ENCODE results near the gene NOL12.
"Not testable (repeated sequence)": the region's sequence is repeated elsewhere in the genome, so short reads cannot be mapped to it uniquely, and the experiment has no call there.

The NOL12 gene

GRCh38 chr22:37716708-37717107 is 30.6 kb downstream of the NOL12 start:
- no peak for DNase-seq

GRCh38 chr22:37717235-37717634 is 31.1 kb downstream of the NOL12 start:
- not testable (repeated sequence) for DNase-seq

GRCh38 chr22:37717746-37718305 is 31.7 kb downstream of the NOL12 start:
- DNase-seq = not testable (repeated sequence)

GRCh38 chr22:37725551-37726240 is 39.6 kb downstream of the NOL12 start:
- no peak for DNase-seq

GRCh38 chr22:37726241-37726887 is 40.2 kb downstream of the NOL12 start:
- no peak for DNase-seq

GRCh38 chr22:37728620-37729019 is 42.5 kb downstream of the NOL12 start:
- no peak for DNase-seq

- peak; percentile 33 for DNase-seq
These were observed 45.8 kb downstream of the NOL12 start for GRCh38 chr22:37731804-37732471.

GRCh38 chr22:37732699-37733607 is 46.8 kb downstream of the NOL12 start:
- DNase-seq = no peak

GRCh38 chr22:37733625-37734401 is 47.7 kb downstream of the NOL12 start:
- DNase-seq = no peak

GRCh38 chr22:37734402-37734700 is 48.2 kb downstream of the NOL12 start:
- no peak for DNase-seq

- no peak for DNase-seq
These were observed 48.9 kb downstream of the NOL12 start for GRCh38 chr22:37734964-37735451.

- DNase-seq = peak; percentile 85
These were observed 52.9 kb downstream of the NOL12 start for GRCh38 chr22:37739035-37739434.

- DNase-seq = no peak
These were observed 53.5 kb downstream of the NOL12 start for GRCh38 chr22:37739611-37740049.

- no peak for DNase-seq
These were observed 54.5 kb downstream of the NOL12 start for GRCh38 chr22:37740455-37741311.

- DNase-seq = peak; percentile 96
These were observed 55.2 kb downstream of the NOL12 start for GRCh38 chr22:37741312-37741795.

- DNase-seq = no peak
These were observed 56.4 kb downstream of the NOL12 start for GRCh38 chr22:37742376-37743171.

Measured in femur (tissue), 1 donor.